GM12872 (cell line): ENCODE measurements around the gene IRF2.

Experiments used
- CTCF ChIP-seq: IDR thresholded peaks from 3 replicates; pipeline ENCODE4 v1.5.1; 2011; ENCODE audit warnings: low read depth, mild to moderate bottlenecking, low read length, moderate library complexity; ENCODE audit not compliant: insufficient read depth

IRF2 gene

GRCh38 chr4:184389978-184390900, 84.1 kb downstream of the IRF2 start:
- TF ChIP-seq CTCF: no peak

DNA sequence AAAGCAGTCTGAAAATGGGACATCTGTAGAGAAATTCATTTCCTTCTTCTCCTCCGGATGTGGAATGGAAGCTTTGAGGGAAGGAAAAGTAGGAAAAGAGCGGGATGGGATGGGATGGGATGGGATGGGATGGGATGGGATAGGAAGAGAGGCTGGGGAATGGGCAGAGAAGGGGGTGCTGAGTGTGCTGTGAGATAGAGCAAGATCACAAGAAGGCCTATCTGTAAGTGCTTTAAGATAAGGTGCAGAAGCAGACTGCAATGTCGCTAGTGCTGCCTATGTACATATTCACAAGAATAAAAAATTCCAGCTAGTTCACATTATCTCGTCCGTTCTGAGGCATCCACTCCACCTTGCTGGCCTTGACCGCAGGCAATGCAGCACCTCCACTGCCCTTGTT, 86.2 kb downstream of the IRF2 start:
- no peak for TF ChIP-seq CTCF

- no peak for TF ChIP-seq CTCF
Observed at GRCh38 chr4:184387351-184387750, 87.0 kb downstream of the IRF2 start.

GRCh38 chr4:184386271-184386781, 88.0 kb downstream of the IRF2 start:
- no peak for TF ChIP-seq CTCF

DNA sequence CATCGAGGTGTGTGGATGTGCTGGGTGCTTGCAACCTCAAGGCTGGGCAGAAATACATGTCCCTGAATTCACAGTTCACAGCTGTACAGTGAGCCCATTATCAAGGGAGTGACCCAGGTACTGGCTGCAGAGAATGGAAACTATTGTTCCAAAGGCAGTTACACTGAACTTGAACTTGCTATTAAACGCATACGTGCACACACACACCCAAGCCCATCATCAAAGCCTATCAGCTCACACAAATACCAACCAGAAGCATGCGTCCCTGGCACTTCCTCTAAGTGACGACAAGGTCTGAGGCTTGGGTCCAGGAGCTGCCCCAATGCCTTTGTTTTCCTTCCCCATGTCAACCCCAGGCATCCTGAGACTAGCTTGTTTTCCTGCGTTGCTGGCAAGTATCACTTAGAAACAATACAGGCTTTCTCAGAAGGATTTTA, 88.6 kb downstream of the IRF2 start:
- no peak for TF ChIP-seq CTCF

GRCh38 chr4:184384810-184385557, 89.4 kb downstream of the IRF2 start:
- TF ChIP-seq CTCF: no peak
